Skeletal muscle cell (primary cell): ENCODE data around the gene SLC6A8.
"Not testable (repeated sequence)": the region's sequence is repeated elsewhere in the genome, so short reads cannot be mapped to it uniquely, and the experiment has no call there.

Source experiments
- DNase-seq: peaks from one replicate; pipeline ENCODE4 v3.0.0-alpha.2; 2010; ENCODE audit warnings: low read depth
- H3K4me3 ChIP-seq: 2 replicates; pipeline ENCODE4 v1.5.1; 2011; ENCODE audit warnings: low read depth, mild to moderate bottlenecking, control low read depth, low read length, moderate library complexity

The SLC6A8 gene

GRCh38 chrX:153742111-153742510, 54.4 kb downstream of the SLC6A8 start:
- H3K4me3 ChIP-seq, DNase-seq: not testable (repeated sequence)

GRCh38 chrX:153742796-153743467, 55.2 kb downstream of the SLC6A8 start:
- not testable (repeated sequence) for H3K4me3 ChIP-seq, DNase-seq

- DNase-seq, H3K4me3 ChIP-seq: not testable (repeated sequence)
Measured at GRCh38 chrX:153743468-153744209, 55.9 kb downstream of the SLC6A8 start.

GRCh38 chrX:153744210-153745066, 56.7 kb downstream of the SLC6A8 start:
- no peak for DNase-seq
- H3K4me3 ChIP-seq, result no peak overlapping the region

GRCh38 chrX:153745067-153745433, 57.3 kb downstream of the SLC6A8 start:
- DNase-seq, H3K4me3 ChIP-seq: not testable (repeated sequence)
